HG02970 (cell line): ENCODE measurements around the gene TMEM62.
A peak's percentile ranks its signal among the peaks of the same experiment; 100 is the strongest.

ENCODE experiments used
- ATAC-seq: cut with Tn5 transposase; IDR thresholded peaks from one replicate; pipeline ENCODE4 v1.9.1; 2021; ENCODE audit warnings: mild to moderate bottlenecking, moderate library complexity, moderate number of reproducible peaks; ENCODE audit not compliant: unreplicated experiment, low FRiP score

The TMEM62 gene

GRCh38 chr15:43133430-43134156 is at the start of gene TMEM62:
Gene TMEM62, plus strand, starts transcription at chr15:43133586. Its CDS starts 217 bp downstream, at chr15:43133803.
- ATAC-seq: peak; percentile 90

- no peak for ATAC-seq
Observed at GRCh38 chr15:43085921-43086320, 47.5 kb upstream of the TMEM62 start.

- no peak for ATAC-seq
Observed at GRCh38 chr15:43086551-43086950, 46.8 kb upstream of the TMEM62 start.

GRCh38 chr15:43091859-43092258 is 41.5 kb upstream of the TMEM62 start:
- no peak for ATAC-seq

- no peak for ATAC-seq
Observed at GRCh38 chr15:43093026-43093425, 40.4 kb upstream of the TMEM62 start.

GRCh38 chr15:43094416-43095030 is 38.9 kb upstream of the TMEM62 start:
- ATAC-seq: no peak

GRCh38 chr15:43095243-43095642 is 38.1 kb upstream of the TMEM62 start:
- ATAC-seq: no peak

- no peak for ATAC-seq
Observed at GRCh38 chr15:43095708-43096347, 37.6 kb upstream of the TMEM62 start.

- ATAC-seq: no peak
Observed at GRCh38 chr15:43096411-43096810, 37.0 kb upstream of the TMEM62 start.

- ATAC-seq: no peak
Observed at GRCh38 chr15:43099105-43099845, 34.1 kb upstream of the TMEM62 start.

GRCh38 chr15:43100971-43101370 is 32.4 kb upstream of the TMEM62 start:
- ATAC-seq: no peak

- no peak for ATAC-seq
Observed at GRCh38 chr15:43102187-43102586, 31.2 kb upstream of the TMEM62 start.

GRCh38 chr15:43103907-43104306 is 29.5 kb upstream of the TMEM62 start:
- no peak for ATAC-seq

GRCh38 chr15:43104426-43104825 is 29.0 kb upstream of the TMEM62 start:
- no peak for ATAC-seq

GRCh38 chr15:43105077-43105736 is 28.2 kb upstream of the TMEM62 start:
- no peak for ATAC-seq

GRCh38 chr15:43105778-43106485 is 27.5 kb upstream of the TMEM62 start, which contains the start of gene UBR1:
Gene UBR1, minus strand, starts transcription at chr15:43106038. Its CDS starts 16 bp downstream, at chr15:43106022.
- ATAC-seq: peak; percentile 79

GRCh38 chr15:43106486-43106829 is 26.9 kb upstream of the TMEM62 start:
- ATAC-seq: no peak

- ATAC-seq: no peak
Observed at GRCh38 chr15:43107751-43108150, 25.6 kb upstream of the TMEM62 start.

- no peak for ATAC-seq
Observed at GRCh38 chr15:43111354-43111753, 22.0 kb upstream of the TMEM62 start.

GRCh38 chr15:43118286-43118685 is 15.1 kb upstream of the TMEM62 start:
- no peak for ATAC-seq
